Endothelial cell (in vitro differentiated cells): ENCODE data around the gene TBC1D9. TPM values are rescaled to one million over a fixed set of nuclear protein-coding genes. Genes with fewer than 3 reads are reported as not detected.

Source experiments
- DNase-seq: peaks from one replicate; pipeline ENCODE4 v3.0.0; 2021; ENCODE audit warnings: low spot score
- H3K27ac Mint-ChIP-seq: one replicate; pipeline ENCODE4 v1.8.0; 2021; ENCODE audit warnings: mixed read lengths, inconsistent platforms; ENCODE audit not compliant: unreplicated experiment
- H3K27me3 Mint-ChIP-seq: one replicate; pipeline ENCODE4 v1.8.0; 2021; ENCODE audit warnings: mild to moderate bottlenecking, moderate library complexity, mixed read lengths, inconsistent platforms; ENCODE audit not compliant: unreplicated experiment
- H3K36me3 Mint-ChIP-seq: one replicate; pipeline ENCODE4 v1.8.0; 2021; ENCODE audit warnings: mild to moderate bottlenecking, low read depth, mixed read lengths, inconsistent platforms; ENCODE audit not compliant: unreplicated experiment
- H3K4me1 Mint-ChIP-seq: one replicate; pipeline ENCODE4 v1.8.0; 2021; ENCODE audit warnings: mild to moderate bottlenecking, mixed read lengths, inconsistent platforms; ENCODE audit not compliant: unreplicated experiment
- H3K4me3 Mint-ChIP-seq: one replicate; pipeline ENCODE4 v1.8.0; 2021; ENCODE audit warnings: mild to moderate bottlenecking, mixed read lengths, inconsistent platforms; ENCODE audit not compliant: unreplicated experiment
- H3K9me3 Mint-ChIP-seq: one replicate; pipeline ENCODE4 v1.8.0; 2021; ENCODE audit warnings: mixed read lengths, inconsistent platforms; ENCODE audit not compliant: unreplicated experiment
- CTCF ChIP-seq: fragments of 200-600 bp; sonication (generic); IDR thresholded peaks from one replicate; pipeline ENCODE4 v1.5.0; 2021; ENCODE audit warnings: antibody characterized with exemption; ENCODE audit not compliant: unreplicated experiment
- total RNA-seq: library from RNA; stranded (reverse); fragmentation: NEBNext Ultra II Directional; extraction: Animal tissue kit (Norgen Biotek cat#: 25700); gene quantifications from one replicate; pipeline ENCODE4 v1.2.1, GENCODE V29; 2021; ENCODE audit not compliant: unreplicated experiment

The TBC1D9 gene
- total RNA-seq, 1 donor from 2014 or later, result 25.5 TPM

DNA sequence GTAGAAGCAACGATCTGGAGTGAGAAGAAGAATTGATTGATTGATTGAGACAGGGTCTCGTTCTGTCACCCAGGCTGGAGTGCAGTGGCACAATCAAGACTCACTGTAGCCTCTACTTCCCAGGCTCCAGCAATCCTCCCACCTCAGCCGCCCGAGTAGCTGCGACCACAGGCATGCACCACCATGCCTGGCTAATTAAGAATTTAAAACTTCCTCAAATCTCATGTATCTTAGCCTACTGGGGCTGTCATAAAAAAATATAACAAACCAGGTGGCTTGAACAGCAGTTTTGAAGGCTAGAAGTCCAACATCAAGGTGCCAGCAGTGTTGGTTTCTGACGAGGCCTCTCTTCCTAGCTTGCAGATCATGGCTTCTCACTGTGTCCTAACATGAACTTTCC lies 18.3 kb upstream of the TBC1D9 start:
- Mint-ChIP-seq H3K4me3 (no peak overlapping the region), H3K9me3 (no peaks in the 10 kb centered on the region), H3K27ac (no peak overlapping the region), H3K27me3 (no peaks in the 10 kb centered on the region), H3K36me3 (no peaks in the 10 kb centered on the region), H3K4me1 (peaks cover 5% of the 10 kb centered on the region)
- no peak for TF ChIP-seq CTCF
- no peak for DNase-seq

- DNase-seq, result no peak
- Mint-ChIP-seq H3K27ac (no peak overlapping the region), H3K36me3 (no peaks in the 10 kb centered on the region), H3K9me3 (no peaks in the 10 kb centered on the region), H3K4me1 (no peaks in the 10 kb centered on the region), H3K27me3 (no peaks in the 10 kb centered on the region), H3K4me3 (no peak overlapping the region)
- no peak for TF ChIP-seq CTCF
Observed at GRCh38 chr4:140769209-140769608, 13.0 kb upstream of the TBC1D9 start.

DNA sequence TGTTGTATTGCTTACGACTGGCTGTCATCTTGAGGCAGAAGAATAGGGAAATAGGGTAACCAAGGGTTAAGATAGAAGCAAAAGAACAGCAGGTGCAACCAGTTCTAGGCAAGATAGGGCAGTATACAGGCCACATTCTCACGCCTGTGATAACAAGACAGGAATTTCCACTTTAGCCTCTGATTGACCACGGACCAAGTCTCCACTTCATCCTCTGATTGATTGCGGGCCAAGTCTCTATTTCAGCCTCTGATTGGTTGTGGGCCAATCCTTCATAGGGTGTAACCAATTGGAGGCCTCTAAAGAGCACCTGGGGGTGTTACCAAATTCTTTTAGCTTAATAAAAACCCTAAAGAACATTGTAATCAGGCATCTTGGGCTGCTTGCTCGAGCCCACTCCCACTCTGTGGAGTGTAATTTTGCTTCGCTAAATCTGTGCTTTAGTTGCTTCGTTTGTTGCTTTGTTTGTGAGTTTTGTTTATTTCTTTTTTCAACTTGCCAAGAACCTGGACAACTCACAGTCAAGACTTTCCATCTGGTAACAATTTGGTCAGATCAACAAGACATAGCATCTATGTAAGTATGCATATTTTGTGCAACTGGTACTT lies 8.7 kb upstream of the TBC1D9 start:
- TF ChIP-seq CTCF, result no peak
- no peak overlapping the region for H3K27ac Mint-ChIP-seq
- no peaks in the 10 kb centered on the region for H3K27me3 Mint-ChIP-seq
- peaks cover 3% of the 10 kb centered on the region for H3K4me1 Mint-ChIP-seq
- no peak for DNase-seq
- H3K9me3 Mint-ChIP-seq, result no peaks in the 10 kb centered on the region
- no peaks in the 10 kb centered on the region for H3K36me3 Mint-ChIP-seq
- no peak overlapping the region for H3K4me3 Mint-ChIP-seq

GRCh38 chr4:140762202-140762601 lies 6.0 kb upstream of the TBC1D9 start:
- H3K27ac Mint-ChIP-seq, result no peak overlapping the region
- H3K4me1 Mint-ChIP-seq, result peaks cover 8% of the 10 kb centered on the region
- no peak for DNase-seq
- TF ChIP-seq CTCF, result no peak
- H3K9me3 Mint-ChIP-seq, result no peaks in the 10 kb centered on the region
- peaks cover 3% of the 10 kb centered on the region for H3K27me3 Mint-ChIP-seq
- no peak overlapping the region for H3K4me3 Mint-ChIP-seq
- peaks cover 3% of the 10 kb centered on the region for H3K36me3 Mint-ChIP-seq

- no peak for DNase-seq
- H3K36me3 Mint-ChIP-seq, result peaks cover 17% of the 10 kb centered on the region
- peak overlapping the region; percentile 91 for H3K4me3 Mint-ChIP-seq
- H3K27ac Mint-ChIP-seq, result peak overlapping the region; percentile 98
- peak; percentile 4 for TF ChIP-seq CTCF
- peaks cover 28% of the 10 kb centered on the region for H3K4me1 Mint-ChIP-seq
- H3K9me3 Mint-ChIP-seq, result no peaks in the 10 kb centered on the region
- H3K27me3 Mint-ChIP-seq, result peaks cover 10% of the 10 kb centered on the region
Observed at GRCh38 chr4:140757232-140757630, 1.0 kb upstream of the TBC1D9 start.
